ENCODE results near the gene CRYGB. TPM values are rescaled to one million over a fixed set of nuclear protein-coding genes. Genes with fewer than 3 reads are reported as not detected.

CRYGB gene
- total and polyA plus RNA-seq, 2 of the 13 experiments (the other 11 are each of a cell fraction or from before 2014, with no cell fraction given), result not detected

- TF ChIP-seq NKX3-1 (CRISPR knock-in tag; IDR thresholded peaks at IDR 0.05) (no peak), AHR (CRISPR knock-in tag; IDR thresholded peaks at IDR 0.05) (no peak), ZBTB38 (CRISPR knock-in tag; IDR thresholded peaks at IDR 0.05) (no peak), ZNF574 (CRISPR knock-in tag; IDR thresholded peaks at IDR 0.05) (0 out of 2 replicates have a peak, but pooled peaks have one; percentile 23), SPEN (CRISPR knock-in tag; IDR thresholded peaks at IDR 0.05; ENCODE audit: low read depth) (no peak), YY1 (IDR thresholded peaks at IDR 0.05; ENCODE audit: insufficient read depth, insufficient replicate concordance, low read depth, low read length) (no peak), ZNF614 (CRISPR knock-in tag; IDR thresholded peaks at IDR 0.05; ENCODE audit: borderline replicate concordance) (peak; percentile 96), ISX (CRISPR knock-in tag; conservative IDR thresholded peaks at IDR 0.05) (no peak), NR2F1 (CRISPR knock-in tag; IDR thresholded peaks at IDR 0.05) (no peak), SNAI1 (CRISPR knock-in tag; IDR thresholded peaks at IDR 0.05; ENCODE audit: borderline replicate concordance) (no peak), ZKSCAN1 (IDR thresholded peaks at IDR 0.05; ENCODE audit: low read length) (no peak), ZNF629 (CRISPR knock-in tag; conservative IDR thresholded peaks at IDR 0.05) (no peak; the same call in 1 of the 2 replicates), MTA3 (CRISPR knock-in tag; IDR thresholded peaks at IDR 0.05) (no peak), ZSCAN5A (CRISPR knock-in tag; IDR thresholded peaks at IDR 0.05; ENCODE audit: borderline replicate concordance) (peak; percentile 38; the same call in 1 of the 2 replicates), ZNF30 (CRISPR knock-in tag; IDR thresholded peaks at IDR 0.05) (no peak), HOMEZ (CRISPR knock-in tag; IDR thresholded peaks at IDR 0.05; ENCODE audit: low read depth) (peak; percentile 60; the same call in 1 of the 2 replicates), ATM (IDR thresholded peaks at IDR 0.05; ENCODE audit: borderline replicate concordance) (no peak), ZNF749 (CRISPR knock-in tag; IDR thresholded peaks at IDR 0.05; ENCODE audit: borderline replicate concordance) (no peak)
Observed at GRCh38 chr2:208135794-208136715, 9.9 kb downstream of the CRYGB start (continued).

Measured in HepG2 (cell line).